ENCODE measurements around the gene SLC29A3. TPM values are rescaled to one million over a fixed set of nuclear protein-coding genes. Genes with fewer than 3 reads are reported as not detected.

Gene SLC29A3
- total and polyA plus RNA-seq, 2 experiments from 2014 or later: 10.3 to 12.3 TPM

- TF ChIP-seq ZNF462 (CRISPR knock-in tag; IDR thresholded peaks at IDR 0.05): peak; percentile 40; the same call in 1 of the 2 replicates
These were observed 25.3 kb downstream of the SLC29A3 start (continued) for GRCh38 chr10:71344154-71344925.

GRCh38 chr10:71344993-71345480 is 26.0 kb downstream of the SLC29A3 start:
- no peaks in the 10 kb centered on the region for H4K20me1 ChIP-seq (replicated peaks; ENCODE audit: insufficient read depth)
- peak overlapping the region; percentile 73 for H3K27ac ChIP-seq (ENCODE audit: low read depth)
- no peaks in the 10 kb centered on the region for H3K27me3 ChIP-seq (ENCODE audit: insufficient read depth)
- H3K4me3 ChIP-seq: peak overlapping the region; percentile 17; the same call in 1 of the 2 replicates
- peak overlapping the region; percentile 40; the same call in 1 of the 2 replicates for H3K4me2 ChIP-seq
- peak overlapping the region; percentile 9; the same call in 1 of the 3 replicates for H3K4me3 Mint-ChIP-seq
- H3K36me3 Mint-ChIP-seq (ENCODE audit: low read depth): peaks cover 3% of the 10 kb centered on the region; the same call in 1 of the 3 replicates
- H3K9me3 Mint-ChIP-seq: 0 out of 3 replicates have a peak, but pooled peaks cover 4% of the 10 kb centered on the region
- H3K4me1 Mint-ChIP-seq: peaks cover 54% of the 10 kb centered on the region
- H3K9me2 ChIP-seq (ENCODE audit: insufficient read depth): no peaks in the 10 kb centered on the region
- H3K27ac Mint-ChIP-seq: peak overlapping the region; percentile 97
- no peaks in the 10 kb centered on the region for H3K79me2 ChIP-seq (replicated peaks; ENCODE audit: insufficient read depth)
- H3K4me1 ChIP-seq (ENCODE audit: insufficient read depth): peaks cover 40% of the 10 kb centered on the region
- H3K36me3 ChIP-seq (ENCODE audit: insufficient read depth): no peaks in the 10 kb centered on the region
- peaks cover 21% of the 10 kb centered on the region for H3K27me3 Mint-ChIP-seq (ENCODE audit: insufficient read depth, low read depth, poor library complexity)
- TF ChIP-seq ZNF462 (CRISPR knock-in tag; IDR thresholded peaks at IDR 0.05) (no peak), CTCF (conservative IDR thresholded peaks at IDR 0.05; ENCODE audit: low read depth in 2 of 2) (peak in 1 of 2 experiments; percentile 24; a peak in 1 of 4 replicates)
- DNase-seq (ENCODE audit: low spot score) (no peak), ATAC-seq (peak; percentile 10)
- peaks cover 11% of the 10 kb centered on the region for H3F3A ChIP-seq (replicated peaks; ENCODE audit: low read depth)
- no peak overlapping the region for H2AFZ ChIP-seq

Data from GM23338 (cell line).